KOPT-K1 (cell line): ENCODE measurements around the gene RHBG.

Source experiments
- H3K27ac ChIP-seq: fragments of 200-600 bp; sonication (generic); 2 replicates; pipeline ENCODE4 v1.5.1; 2016; ENCODE audit warnings: antibody characterized with exemption, mild to moderate bottlenecking, low read depth, low read length; ENCODE audit not compliant: poor library complexity, severe bottlenecking
- H3K36me3 ChIP-seq: fragments of 200-600 bp; sonication (generic); 2 replicates; pipeline ENCODE4 v1.5.1; 2017; ENCODE audit warnings: antibody characterized with exemption, mild to moderate bottlenecking, low read length, moderate library complexity; ENCODE audit not compliant: insufficient read depth
- H3K9me3 ChIP-seq: fragments of 200-600 bp; sonication (generic); 2 replicates; pipeline ENCODE4 v1.5.1; 2017; ENCODE audit warnings: antibody characterized with exemption, low read length, mild to moderate bottlenecking; ENCODE audit not compliant: insufficient read depth, poor library complexity, severe bottlenecking

The RHBG gene

DNA sequence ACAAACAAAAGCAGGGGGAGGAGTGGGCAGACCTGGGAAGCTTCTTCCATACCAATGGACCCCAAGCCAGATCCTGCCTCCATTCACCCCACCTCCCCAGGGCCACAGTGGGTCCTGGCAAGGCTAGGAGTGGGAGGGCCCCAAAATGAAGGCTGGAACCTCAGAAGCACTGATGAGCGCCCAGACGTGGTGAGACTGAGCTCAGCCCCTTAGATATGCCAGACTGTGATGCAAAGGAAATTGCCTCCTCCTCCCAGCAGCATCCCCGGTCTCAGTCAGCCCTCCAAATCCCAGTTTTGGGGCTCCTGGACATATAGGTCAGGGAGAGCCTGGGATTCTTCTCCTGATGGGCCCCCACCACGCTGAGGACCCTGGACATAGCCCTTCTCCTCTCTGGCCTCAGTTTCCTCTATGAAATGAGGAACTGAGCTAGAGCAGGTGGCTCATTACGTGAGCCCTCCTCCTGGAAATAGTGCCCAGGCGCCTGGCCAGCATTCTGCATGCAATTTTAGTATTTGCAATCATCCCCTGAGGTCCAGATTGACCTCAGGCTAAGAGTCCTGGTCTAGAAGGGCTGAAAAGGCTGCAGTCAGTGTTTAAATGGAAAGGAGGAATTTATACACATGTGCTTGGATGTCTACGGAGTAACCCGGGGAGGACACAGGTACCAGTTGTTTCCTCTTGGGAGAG is 33.5 kb downstream of the RHBG start:
- no peaks in the 10 kb centered on the region for H3K9me3 ChIP-seq
- no peak overlapping the region for H3K27ac ChIP-seq
- H3K36me3 ChIP-seq: no peaks in the 10 kb centered on the region

- Histone ChIP-seq H3K27ac (no peak overlapping the region), H3K9me3 (no peaks in the 10 kb centered on the region), H3K36me3 (no peaks in the 10 kb centered on the region)
These were observed 36.7 kb downstream of the RHBG start for GRCh38 chr1:156405670-156406069.

DNA sequence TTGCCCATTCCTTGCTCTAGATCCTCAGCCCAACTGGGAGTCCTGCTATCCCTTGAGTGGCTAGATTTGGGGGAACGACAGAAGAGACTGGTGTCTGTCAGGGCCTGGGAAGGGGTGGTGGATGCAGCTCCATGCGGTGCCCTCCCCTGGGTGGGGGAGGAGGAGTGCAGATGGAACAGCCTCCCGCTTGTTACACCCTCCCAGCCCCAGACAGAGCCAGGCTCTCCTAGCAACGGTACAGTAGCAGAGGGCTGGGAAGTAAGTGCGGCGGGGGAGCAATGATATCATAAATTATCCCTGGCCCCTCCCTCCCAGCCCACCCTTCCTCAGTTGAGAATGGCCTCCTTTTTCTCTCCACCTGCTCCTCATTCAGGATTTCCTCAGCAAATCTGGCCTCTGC is 37.2 kb downstream of the RHBG start:
- H3K36me3 ChIP-seq: no peaks in the 10 kb centered on the region

GRCh38 chr1:156407344-156407743 is 38.3 kb downstream of the RHBG start:
- no peaks in the 10 kb centered on the region for H3K36me3 ChIP-seq
- H3K27ac ChIP-seq: no peak overlapping the region
- no peaks in the 10 kb centered on the region for H3K9me3 ChIP-seq

More for the DNA sequence above, 37.2 kb downstream of the RHBG start:
- H3K27ac ChIP-seq: no peak overlapping the region
- H3K9me3 ChIP-seq: no peaks in the 10 kb centered on the region

DNA sequence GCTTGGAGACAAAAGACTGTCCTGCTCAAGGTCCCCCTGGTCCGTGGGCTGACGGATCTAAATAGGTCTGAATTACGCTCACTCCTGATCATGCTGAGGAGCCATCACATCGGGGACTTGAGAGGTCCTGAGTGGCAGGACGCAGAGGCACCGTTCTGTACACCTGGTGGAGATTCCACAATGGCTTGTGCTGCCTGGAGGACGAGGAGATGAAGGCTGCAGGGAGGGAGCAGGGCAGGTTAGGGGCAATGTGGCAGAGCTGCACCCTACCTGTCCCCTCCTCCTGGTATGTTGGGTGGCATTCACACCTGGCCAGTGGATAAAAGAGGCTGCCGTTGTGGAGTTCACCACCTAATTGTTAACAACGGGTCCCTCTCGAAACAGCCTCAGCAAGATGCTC is 38.7 kb downstream of the RHBG start:
- H3K9me3 ChIP-seq: no peaks in the 10 kb centered on the region
- H3K27ac ChIP-seq: no peak overlapping the region
- no peaks in the 10 kb centered on the region for H3K36me3 ChIP-seq

DNA sequence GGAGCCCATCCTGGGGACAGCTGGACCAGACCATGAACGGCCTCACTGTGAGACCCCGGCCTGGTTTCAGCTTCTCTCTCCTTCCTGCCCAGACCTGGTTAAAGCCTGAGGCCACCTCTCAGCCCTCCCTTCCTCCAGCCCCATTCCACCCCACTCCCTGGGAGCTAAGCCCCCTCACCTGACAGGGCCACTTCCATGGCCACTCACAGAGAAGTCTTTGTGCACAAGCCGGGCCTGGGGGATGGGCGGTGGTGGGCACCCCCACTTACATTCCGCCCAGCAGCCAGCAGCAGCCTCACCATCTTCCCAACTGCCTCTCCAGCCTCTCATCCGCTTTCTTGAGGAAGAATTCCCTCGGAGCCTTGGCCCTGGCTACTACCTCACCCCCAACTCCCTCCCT is 40.4 kb downstream of the RHBG start:
- H3K36me3 ChIP-seq: no peaks in the 10 kb centered on the region
- no peak overlapping the region for H3K27ac ChIP-seq
- no peaks in the 10 kb centered on the region for H3K9me3 ChIP-seq

- no peaks in the 10 kb centered on the region for H3K9me3 ChIP-seq
- H3K36me3 ChIP-seq: no peaks in the 10 kb centered on the region
- no peak overlapping the region for H3K27ac ChIP-seq
These were observed 41.2 kb downstream of the RHBG start for GRCh38 chr1:156410238-156410637.

GRCh38 chr1:156410740-156411139 is 41.7 kb downstream of the RHBG start:
- no peak overlapping the region for H3K27ac ChIP-seq
- no peaks in the 10 kb centered on the region for H3K9me3 ChIP-seq

DNA sequence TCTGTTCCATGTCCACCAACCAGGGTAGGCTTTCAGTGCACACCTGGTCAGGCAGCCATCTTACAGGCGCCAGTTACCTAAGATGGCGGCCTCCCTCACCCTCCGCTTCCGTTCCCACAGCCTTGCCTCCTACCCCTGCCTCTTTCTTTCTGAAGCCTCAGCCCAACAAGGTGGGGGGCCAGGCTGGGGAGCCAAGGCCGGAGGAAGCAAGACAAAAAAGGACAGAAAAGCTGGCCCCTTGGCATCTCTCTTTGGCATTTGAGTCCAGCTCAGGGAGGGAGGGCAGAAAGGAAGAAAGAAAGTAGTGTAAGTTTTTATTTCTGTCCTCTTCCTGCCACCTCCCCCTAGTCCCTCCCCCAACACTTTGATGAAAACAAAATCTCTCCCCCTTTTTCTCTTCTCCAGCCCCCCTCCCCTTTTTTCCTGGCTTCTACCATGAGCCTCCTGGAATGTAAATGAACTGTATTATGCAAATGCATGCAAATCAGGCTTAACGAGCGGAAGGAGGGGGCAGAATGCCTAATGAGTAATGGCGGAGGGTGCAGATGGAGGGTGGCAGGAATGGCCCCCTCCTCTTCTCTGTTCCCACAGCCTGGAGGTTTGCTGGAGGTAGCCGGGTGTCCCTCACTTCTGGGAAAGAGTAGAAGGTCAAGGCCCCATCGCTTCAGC is 43.8 kb downstream of the RHBG start:
- H3K36me3 ChIP-seq: no peaks in the 10 kb centered on the region
- H3K27ac ChIP-seq: no peak overlapping the region
- no peaks in the 10 kb centered on the region for H3K9me3 ChIP-seq

More at GRCh38 chr1:156410740-156411139, 41.7 kb downstream of the RHBG start:
- no peaks in the 10 kb centered on the region for H3K36me3 ChIP-seq

DNA sequence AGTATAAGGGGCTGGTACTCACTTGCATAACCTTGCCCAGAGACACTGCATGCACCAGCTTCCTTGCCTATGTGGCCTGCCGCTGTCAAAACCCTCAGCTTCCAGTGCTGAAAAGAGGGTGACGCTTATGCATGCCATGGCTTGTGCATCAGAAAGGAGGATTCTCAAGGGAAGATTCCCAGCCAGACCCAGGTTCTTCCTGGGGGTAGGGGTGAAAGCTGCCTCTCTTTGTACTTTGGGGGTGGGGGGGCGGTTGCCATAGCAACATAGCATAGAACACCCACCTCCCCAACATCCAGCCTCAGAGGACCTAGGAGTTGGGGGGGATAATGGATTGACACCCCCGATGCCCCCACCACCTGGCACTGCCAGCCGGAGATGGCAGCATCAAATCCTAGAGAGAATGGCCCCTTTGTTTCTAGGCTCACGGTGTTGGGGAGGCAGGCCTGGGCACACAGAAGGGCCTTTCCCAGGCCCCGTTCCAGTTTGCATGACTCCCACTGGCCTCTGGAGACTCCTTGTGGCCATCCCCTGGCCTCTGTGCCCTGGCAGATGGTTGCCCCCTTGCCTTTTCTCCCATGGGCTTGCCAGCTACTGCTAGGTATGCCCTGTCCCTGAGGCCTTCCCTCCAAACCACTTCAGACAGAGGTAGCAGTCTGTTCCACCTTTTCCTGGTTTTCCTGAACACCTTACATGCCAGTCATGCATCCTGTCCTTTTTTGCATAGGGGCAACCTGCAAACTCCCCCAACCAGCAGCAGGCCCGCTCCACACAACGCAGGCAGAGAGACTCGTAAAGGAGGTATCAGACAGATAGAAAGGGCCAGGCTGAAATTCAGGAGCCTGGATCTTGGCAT is 44.6 kb downstream of the RHBG start:
- Histone ChIP-seq H3K36me3 (no peaks in the 10 kb centered on the region), H3K27ac (no peak overlapping the region), H3K9me3 (no peaks in the 10 kb centered on the region)

DNA sequence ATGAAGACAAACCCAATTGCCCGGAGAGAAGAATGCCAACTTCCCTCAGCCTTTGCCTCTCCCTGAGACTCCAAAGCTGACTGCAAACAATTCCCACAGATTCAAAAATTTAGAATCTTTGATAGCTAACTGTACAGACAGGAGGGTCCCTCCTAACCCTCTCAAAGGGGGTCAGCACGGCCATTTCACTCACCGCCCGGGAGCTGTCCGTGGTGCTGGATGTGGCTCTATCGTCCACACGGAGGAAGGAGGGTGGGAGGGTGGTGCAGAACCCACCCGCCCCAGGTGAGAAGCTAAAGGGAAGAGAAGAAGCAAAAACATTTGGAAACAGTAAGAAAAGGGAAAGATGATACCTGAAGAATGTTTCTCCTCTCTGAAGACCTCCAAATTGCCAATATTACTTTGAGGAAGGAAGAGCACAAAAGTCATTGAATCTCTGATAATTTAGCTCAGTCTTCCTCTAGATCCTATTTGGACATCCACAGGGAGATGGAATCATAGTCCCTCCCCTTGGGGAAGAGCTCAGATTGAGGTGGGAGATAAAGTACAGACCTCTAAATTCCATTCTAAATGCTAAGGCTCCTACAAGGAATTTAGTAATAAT is 45.6 kb downstream of the RHBG start:
- H3K9me3 ChIP-seq: no peaks in the 10 kb centered on the region
- H3K27ac ChIP-seq: no peak overlapping the region
- H3K36me3 ChIP-seq: no peaks in the 10 kb centered on the region

GRCh38 chr1:156416993-156417392 is 48.0 kb downstream of the RHBG start:
- H3K27ac ChIP-seq: no peak overlapping the region
- no peaks in the 10 kb centered on the region for H3K9me3 ChIP-seq
- H3K36me3 ChIP-seq: no peaks in the 10 kb centered on the region

DNA sequence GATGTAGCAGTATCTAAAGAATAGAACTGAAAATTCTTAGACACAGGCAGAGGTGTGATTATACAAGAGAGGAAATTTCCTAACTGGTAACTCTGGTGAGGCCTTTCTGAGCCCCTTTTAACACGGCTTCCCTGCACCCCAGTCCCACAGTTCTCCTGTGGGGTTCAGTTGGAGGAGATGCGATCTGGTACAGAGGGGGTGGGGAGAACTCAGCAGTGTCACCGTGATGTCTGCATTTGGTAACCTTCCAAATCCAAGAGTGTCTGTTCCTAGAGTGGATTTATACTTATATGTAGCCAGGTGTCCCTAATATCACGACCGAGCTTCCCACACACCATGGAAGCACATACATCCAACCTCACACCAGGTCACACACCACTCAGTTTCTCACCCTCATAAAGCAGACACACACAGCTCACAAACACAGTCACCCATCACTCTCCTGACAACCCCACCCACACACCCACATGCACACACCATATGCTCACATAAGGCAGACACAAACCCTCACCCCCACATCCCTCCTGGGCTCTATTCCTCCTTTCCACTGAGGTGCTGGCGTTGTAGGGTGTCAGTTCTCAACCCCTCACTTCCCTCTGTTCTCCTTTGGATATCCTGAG is 48.5 kb downstream of the RHBG start:
- Histone ChIP-seq H3K36me3 (no peaks in the 10 kb centered on the region), H3K27ac (no peak overlapping the region), H3K9me3 (no peaks in the 10 kb centered on the region)

- no peaks in the 10 kb centered on the region for H3K36me3 ChIP-seq
- H3K27ac ChIP-seq: no peak overlapping the region
- no peaks in the 10 kb centered on the region for H3K9me3 ChIP-seq
These were observed 49.5 kb downstream of the RHBG start for GRCh38 chr1:156418416-156419070.
